NCI-H1694 treated with DMSO at 0.1 percent for 48 hours (cell line): ENCODE measurements around the gene UBC.
"Not testable (repeated sequence)": the region's sequence is repeated elsewhere in the genome, so short reads cannot be mapped to it uniquely, and the experiment has no call there.

ENCODE experiments used
- DNase-seq: peaks from one replicate; lab custom pipeline; 2025; lab: John Stamatoyannopoulos, UW

The UBC gene

DNA sequence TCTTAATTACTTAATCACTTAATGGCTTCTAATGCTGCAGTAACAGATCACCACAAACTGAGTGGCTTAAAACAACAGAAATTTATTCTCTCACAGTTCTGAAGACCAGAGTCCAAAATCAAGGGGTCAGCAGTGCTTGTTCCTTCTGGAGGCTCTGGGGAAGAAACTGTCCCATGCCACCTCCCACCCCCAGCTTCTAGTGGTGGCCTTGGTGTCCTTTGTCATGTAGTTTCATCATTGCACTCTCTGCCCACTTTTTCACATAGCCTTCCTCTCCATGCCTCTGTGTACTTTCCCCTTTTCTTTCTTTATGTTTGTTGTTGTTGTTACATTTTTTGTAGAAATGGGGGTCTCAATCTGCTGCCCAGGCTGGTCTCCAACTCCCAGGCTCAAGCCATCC is 16.1 kb upstream of the UBC start:
- no peak for DNase-seq

DNA sequence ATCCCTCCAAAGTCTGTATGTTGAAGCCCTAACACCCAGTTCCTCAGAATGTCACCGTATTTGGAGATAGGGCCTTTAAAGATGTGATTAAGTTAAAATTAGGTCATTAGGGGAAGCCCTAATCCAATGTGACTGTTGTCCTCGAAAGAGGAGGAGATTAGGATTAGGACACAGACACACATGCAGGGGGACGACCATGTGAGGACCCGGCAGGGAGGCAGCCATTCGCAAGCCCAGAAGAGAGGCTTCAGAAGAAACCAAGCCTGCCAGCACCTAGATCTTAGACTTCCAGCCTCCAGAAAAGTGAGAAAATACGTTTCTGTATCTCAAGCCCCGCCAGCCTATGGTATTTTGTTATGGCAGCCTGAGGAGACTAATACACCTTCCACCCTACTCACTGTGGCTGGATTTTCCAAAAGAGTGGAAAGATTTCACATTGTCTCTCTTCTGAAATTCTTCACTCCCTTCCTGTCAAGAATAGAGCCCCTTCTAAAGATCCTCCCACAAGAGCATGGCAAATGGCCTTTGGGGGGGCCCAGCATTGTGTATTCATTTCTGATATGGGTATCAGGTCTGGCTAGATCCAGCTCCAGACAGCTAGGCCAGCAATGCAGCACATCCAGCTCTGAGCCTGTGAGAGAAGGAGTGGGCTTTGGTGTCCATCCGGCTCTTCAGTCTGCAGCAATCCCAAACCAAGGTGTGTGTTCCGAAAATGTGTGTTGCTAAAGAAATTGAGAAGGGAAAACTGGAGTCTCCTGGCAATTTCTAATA is 15.4 kb upstream of the UBC start:
- DNase-seq: no peak

DNA sequence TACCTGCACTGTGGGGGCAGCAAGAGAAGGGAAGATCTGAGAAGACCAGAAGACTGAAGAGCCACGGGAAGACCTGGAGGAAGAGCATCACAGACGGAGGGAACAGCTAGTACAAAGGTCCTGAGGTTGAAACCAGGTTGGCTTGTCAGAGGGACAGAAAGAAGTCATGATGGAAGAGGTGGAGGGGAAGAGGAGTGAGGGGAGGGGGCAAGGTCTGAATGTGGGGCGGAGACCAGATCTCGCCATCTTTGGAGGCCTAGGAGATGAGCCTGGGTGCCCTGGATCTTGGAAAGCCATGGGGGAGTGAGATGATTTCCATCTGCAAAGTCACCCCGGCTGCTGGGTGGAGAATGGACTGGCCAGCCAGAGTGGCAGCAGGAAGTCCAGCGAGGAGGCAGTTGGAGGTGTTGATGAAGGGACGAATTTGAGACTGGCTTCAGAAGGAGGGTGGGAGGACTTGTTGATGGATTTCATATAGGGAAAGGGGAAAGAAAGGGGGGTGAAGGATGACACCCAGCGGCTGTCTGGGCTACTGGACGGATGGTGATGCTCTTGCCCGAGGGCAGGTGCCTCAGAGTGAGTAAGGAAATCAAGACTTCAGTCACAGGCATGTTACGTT is 14.6 kb upstream of the UBC start:
- no peak for DNase-seq

DNA sequence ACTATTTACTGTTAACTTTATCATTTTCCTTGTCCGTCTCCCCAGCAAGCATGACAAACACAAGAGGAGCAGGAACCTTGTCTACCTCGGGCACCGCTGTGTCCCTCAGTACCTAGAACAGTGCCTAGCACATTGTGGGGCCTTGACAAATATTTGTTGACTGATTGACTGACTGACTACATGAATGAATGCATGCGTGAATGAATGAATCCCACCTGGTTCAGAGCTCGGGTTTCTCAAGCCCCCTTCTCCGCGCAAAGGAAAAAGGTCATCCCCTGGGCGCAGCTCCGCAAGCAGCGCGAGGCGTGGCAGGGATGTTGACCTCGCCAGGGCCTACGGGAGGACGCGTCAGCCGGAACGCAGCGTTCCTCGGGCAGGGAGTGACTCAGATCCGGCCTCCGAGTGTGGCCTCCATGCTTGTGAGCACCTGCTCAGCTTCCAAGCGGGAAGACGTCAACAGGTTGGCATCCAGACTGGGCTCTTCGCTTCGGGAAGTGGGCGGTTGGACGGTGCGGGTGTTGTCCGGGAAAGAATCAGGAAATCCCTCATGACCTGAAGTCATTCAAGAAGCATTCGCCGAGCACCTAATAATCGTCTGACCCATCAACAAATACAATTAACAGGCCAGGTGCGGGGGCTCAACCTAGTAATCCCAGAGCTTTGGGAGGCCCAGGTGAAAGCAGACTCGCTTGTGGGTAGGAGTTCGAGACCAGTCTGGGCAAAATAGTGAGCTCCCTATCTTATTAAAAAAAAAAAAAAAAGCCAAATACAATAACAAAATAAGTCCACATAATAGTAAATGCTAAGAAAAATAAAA is 13.9 kb upstream of the UBC start:
- DNase-seq: no peak

DNA sequence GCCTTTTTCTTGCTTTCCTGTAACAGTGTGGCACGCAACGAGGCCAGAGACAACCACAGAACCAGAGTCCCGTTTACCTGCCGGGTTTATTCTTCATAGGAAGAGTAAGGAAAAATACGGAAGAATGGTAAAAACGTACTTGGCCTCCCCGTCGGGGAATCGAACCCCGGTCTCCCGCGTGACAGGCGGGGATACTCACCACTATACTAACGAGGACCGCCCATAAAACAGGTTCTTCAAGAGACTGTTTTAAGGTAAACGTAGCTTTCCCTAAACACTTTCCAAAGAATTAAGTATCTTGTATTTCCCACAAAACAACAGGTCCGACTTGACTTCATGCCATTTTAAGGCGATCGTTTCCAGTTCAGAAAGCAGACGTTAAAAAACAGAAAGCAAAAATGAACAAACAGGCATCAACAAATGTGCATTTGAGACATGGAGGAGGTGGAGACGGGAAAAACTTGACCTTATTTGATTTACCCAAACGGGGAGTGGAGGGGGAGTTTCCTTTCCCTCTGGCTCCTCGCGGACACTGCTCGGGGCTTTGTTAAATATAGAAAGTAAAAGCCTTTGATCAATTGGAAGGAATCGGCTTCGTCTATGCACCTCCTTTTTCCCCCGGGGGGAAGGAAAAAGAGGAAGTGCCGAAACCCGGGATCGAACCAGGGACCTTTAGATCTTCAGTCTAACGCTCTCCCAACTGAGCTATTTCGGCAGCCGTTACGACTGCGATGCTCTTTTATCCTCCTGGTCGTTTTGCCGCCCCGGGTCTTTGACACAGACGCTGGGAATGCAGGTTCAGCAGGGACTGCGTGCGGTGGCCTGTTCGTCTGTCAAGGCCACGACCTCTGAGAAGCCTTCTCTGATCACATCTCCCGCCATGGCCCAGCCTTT is 13.0 kb upstream of the UBC start:
- no peak for DNase-seq

DNA sequence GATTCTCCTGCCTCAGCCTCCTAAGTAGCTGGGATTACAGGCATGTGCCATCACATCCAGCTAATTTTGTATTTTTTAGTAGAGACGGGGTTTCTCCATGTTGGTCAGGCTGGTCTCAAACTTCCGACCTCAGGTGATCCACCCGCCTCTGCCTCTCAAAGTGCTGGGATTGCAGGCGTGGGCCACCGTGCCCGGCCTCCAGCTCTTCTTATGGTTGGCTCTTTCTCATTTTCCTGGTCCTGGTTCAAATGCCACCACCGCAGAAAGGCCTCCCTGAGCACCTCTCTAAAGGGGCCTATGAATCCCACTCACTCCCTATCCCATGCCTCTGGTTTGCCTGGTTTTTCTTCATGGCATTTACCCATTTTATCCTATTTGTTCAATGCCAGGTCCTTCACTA is 11.3 kb upstream of the UBC start:
- DNase-seq: not testable (repeated sequence)

DNA sequence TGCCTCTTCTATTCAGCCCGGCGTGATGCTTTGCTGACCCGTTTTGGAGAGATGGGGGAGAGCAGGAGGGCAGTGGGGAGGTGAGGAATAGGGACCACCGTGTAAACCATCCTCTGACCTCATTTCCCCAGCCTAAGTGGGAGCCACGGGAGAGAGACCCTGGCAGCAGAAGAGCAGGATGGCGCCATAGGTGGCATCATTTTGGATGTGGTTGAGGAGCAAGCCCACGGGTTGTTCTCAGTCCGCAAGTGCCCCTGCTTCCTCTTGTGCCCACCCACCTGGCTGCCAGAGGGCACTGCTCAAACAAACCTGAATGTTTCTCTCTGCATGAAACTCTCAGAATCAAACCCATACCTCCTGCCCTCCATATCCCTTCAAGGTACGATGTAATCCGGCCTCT is 10.7 kb upstream of the UBC start:
- no peak for DNase-seq

DNA sequence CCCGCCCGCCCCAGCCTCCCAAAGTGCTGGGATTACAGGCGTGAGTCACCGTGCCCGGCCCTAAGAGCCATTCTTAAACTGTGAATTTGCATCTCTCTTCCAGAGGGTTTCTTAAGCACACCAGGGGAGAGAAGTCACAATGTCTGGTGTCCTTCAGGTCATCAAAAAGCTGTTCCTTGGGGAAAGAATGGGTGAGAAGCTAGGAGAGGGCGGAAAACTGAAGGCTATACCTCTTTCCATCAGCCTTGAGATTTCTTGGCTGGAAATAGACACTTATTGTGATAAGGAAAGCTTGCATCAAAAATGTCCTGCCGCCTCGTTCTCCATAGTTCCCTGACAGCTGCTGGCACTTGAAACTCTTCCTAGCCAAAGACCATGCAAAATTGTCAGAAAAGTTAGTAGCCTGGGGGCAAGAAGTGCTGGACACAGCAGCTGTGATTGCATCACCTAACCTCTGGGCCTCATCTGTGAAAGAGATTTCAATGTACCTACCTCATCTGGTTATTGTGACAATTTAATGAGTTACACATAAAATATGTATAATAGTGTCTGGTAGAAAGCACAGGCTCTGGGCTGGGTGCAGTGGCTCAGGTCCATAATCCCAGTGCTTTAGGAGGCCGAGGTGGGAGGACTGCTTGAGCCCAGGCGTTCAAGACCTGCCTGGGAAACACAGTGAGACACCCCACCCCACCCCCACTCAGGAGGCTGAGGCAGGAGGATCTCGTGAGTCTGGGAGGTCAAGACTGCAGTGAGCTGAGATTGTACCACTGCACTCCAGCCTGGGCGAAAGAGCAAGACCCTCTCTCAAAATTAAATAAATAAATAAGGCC is 9.7 kb upstream of the UBC start:
- DNase-seq: no peak

DNA sequence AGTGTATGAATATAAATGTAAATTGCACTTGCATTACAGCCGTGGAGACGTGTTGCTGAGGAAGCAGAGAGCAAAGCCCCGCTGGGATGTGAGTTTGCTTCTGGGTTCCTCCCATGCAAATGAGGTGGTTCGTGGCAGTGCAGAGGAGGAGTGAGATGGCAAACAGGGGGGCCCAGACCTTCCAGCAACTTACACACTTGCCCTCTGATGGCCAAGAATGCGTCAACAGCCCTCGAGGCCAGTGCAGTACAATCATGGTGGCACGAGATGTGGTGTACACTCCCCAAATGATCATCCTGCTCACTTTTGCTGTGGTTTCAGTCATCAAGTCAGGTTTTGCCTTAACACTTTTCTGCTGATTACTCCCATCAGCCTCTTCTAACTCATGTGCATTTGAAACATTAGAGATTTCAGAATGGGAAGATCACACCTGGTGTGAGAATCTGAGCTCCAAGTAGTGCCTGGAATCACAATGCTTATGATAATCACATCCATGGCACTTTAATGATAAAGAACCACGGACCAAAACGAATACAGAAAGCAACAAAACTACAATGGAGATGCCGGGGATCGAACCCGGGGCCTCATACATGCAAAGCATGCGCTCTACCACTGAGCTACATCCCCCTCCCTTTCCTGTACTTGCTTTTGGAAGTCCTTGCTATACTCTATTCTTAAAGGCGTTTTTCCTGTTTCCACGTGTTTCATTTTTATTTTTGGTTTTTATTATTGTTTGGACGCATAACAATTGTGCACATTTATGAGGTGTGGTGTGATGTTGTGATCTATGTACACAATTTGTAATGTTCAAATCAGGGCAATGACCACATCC is 7.0 kb upstream of the UBC start:
- no peak for DNase-seq

DNA sequence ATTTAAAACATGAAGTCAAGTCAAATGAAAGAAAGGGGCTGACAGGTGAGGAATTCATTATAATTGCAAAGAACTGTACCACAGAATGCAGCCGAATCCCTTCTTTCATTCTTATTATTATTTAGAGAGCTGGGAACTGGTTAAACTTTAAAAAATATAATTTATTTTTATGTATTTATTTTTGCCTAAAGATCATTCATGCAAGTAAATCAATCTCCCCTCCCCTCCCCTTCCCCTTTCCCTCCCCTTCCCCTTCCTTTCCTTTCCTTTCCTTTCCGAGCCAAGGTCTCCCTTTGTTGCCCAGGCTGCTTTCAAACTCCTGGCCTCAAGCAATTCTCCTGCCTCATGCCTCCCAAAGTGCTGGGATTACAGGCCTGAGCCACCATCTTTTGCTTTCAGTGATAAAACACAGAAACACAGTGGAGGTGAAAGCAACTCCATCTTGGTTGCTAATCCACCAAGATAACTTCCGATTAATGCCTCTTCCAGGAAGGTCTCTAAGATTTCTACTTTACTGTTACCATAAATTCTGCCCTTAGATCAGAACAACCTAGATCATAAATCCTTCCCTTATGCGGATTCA is 6.0 kb upstream of the UBC start:
- no peak for DNase-seq

DNA sequence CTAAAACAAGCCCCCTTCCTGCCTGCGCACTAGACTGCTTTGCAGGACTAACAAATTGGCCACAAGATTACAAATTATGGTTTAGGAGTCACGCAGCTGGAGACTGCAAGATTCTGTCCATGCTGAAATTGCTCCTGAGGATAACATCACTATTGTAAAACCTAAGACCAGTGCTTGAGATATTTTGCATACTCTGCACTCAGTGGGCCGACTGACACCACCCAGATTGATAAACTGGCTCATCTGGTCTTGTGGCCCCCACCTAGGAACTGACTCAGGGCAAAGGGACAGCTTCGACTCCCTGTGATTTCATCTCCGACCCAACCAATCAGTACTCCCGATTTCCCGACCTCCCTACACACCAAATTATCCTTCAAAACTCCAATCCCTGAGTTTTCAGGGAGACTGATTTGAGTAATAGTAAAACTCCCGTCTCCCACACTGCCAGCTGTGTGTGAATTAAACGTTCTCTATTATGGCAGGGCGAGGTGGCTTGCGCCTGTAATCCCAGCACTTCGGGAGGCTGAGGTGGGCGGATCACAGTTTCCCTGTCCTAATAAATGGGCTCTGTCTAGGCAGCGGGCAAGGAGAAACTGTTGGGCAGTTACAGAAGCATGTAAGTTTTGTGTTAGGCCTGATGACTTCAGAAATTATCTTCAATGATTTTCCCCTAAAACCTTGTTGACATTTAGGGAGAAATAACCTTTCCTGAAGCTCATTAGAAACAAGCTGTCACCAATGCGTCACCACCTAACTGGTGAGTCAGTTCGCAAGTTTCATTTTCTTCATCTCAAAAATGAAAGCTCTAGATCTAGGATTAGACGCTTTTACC is 5.3 kb upstream of the UBC start:
- DNase-seq: no peak

DNA sequence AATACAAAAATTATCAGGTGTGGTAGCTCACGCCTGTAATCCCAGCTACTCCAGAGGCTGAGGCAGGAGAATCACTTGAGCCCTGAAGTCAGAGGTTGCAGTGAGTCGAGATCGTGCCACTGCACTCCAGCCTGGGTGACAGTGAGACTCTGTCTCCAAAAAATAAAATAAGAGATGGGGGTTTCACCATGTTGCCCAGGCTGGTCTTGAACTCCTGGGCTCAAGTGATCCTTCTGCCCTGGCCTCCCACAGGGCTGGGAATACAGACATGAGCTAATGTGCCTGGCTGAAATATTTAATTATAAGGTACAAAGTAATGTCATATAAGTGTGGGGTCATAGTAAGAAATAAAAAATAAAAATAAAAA is 4.2 kb upstream of the UBC start:
- not testable (repeated sequence) for DNase-seq

DNA sequence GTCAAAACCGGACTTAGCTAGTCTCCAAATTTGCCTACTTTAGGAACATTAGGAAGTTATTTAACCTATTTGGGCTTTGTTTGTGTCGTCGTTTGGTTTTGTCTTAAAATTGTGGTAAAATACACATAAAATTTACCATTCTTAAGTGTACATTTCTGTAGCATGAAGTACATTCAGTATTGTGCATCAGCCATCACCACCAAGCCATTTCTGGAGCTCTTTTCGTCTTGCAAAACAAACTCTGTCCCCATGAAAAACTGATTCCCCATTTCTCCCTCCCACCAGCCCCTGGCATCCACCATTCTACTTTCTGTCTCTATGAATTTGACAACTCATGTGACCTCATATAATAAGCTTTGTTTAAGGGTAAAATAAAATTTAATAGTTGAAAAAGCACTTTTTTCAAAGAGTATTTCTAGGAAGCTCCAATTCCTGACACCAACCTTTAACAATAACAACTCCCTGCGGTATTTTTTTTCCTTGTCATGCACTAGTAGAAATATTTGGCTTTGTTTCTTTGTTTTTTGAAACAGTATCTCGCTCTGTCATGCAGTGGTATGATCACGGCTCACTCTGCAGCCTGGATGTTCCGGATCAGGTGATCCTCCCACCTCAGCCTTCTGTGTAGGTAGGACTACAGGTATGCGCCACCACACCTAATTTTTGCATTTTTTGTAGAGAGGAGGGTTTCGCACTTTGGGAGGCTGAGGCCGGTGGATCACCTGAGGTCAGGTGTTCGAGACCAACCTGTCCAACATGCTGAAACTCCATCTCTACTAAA is 3.6 kb upstream of the UBC start:
- no peak for DNase-seq

DNA sequence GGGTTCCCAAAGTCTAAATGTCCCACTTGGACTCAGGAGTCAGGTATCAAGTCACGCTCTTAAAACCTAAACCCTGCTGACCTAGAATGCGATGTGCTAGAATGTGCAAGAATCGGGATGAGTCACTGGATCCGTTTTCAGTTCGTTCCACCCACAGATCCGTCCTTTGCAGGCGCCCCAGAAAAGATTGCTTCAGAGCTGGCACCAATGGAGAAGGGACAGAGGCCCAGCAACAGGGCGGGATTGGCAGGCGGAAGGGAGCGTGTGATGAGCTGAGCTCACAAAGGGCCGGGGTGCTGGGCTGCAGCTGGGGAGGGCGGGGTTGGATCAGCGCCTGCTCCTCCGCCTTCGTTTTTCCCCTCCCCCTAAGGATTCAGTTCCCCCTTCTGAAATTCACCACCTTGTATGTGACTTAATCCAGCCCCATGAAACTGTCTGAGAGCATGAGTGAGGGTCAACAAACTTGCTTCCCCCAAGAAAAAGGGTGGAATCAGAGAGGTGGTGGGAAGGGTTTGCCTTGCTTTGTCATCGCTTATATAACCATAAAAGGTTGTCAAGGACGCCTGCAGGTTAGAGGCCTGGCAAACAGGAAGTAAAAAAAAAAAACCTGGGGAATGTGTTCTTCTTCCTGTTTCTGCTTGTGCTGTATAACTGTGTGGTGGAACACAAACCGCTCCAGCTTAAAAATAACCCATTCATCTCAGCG is 2.8 kb upstream of the UBC start:
- DNase-seq: no peak

DNA sequence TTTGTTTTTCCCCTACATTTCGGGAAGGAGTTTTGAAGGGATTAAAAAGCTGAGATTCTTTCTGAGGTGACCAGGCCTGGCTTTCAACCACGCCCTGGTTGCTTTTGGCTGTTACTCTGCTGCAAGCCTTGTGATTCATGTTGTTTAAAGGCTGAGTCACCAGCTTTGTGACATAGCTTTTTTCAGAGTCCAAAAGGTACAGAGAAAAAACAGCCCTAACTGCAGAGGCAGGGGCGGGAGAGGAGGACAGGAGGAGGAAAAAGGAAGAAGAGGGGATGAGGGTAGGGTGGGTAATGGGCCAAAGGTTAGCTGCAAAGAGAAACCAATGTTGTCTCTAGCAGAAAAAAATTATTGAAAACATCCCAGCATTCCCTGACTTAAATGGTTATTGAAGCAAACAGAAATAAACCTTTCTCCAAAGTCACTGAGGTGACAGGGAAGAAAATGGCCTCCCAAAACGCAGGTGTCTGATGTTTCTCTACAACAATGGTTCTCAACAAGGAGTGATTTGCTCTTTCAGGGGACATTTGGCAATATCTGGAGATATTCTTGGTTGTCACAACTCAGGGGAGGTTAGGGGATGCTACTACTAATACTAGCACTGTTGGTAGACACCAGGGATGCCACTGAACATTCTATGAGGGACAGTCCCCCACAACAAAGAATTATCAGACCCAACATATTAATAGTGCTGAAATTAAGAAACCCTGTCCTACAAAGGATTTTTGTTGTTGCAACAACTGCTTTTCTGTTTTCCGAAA is 2.1 kb upstream of the UBC start:
- no peak for DNase-seq
